IMR-90 (cell line): ENCODE measurements around the gene GDNF. TPM values are rescaled to one million over a fixed set of nuclear protein-coding genes. Genes with fewer than 3 reads are reported as not detected.
"Not testable (repeated sequence)": the region's sequence is repeated elsewhere in the genome, so short reads cannot be mapped to it uniquely, and the experiment has no call there.

ENCODE experiments used
- ATAC-seq: fragments of 200-7000 bp; cut with Tn5 transposase; 2 replicates; pipeline ENCODE4 v1.9.1; 2020; ENCODE audit warnings: low read depth, mild to moderate bottlenecking, moderate library complexity
- BruUV-seq: library from RNA; stranded (reverse); fragments of 400-500 nt; replicated peaks from 2 replicates; lab custom pipeline; 2021; lab: Mats Ljungman, UMichigan
- CTCF ChIA-PET: fragments of 300-600 bp; formaldehyde crosslinking; extraction: SDS; loops from one replicate; lab custom pipeline; 2021; ENCODE audit warnings: antibody characterized with exemption; lab: Yijun Ruan, JAX
- POLR2A ChIA-PET: fragments of 300-600 bp; sonication (Branson Sonifier 250); formaldehyde crosslinking; loops from one replicate; lab custom pipeline; 2022; ENCODE audit warnings: antibody characterized with exemption; ENCODE audit not compliant: unreplicated experiment; lab: Charles Lee
- DNase-seq: peaks from one replicate; pipeline ENCODE4 v3.0.0; 2013
- H2AFZ ChIP-seq: replicated peaks from 2 replicates; pipeline ENCODE3; 2013; ENCODE audit warnings: low read length, mild to moderate bottlenecking; ENCODE audit not compliant: poor library complexity
- H2AK5ac ChIP-seq: 2 replicates; pipeline ENCODE4 v1.6.1; 2013; ENCODE audit warnings: low read depth, low read length, inconsistent platforms
- H2AK9ac ChIP-seq: replicated peaks from 2 replicates; pipeline ENCODE3; 2013; ENCODE audit warnings: mild to moderate bottlenecking, low read depth, low read length, moderate library complexity; ENCODE audit not compliant: poor library complexity
- H2BK120ac ChIP-seq: 2 replicates; pipeline ENCODE4 v1.6.1; 2013; ENCODE audit warnings: low read depth, low read length, inconsistent platforms
- H2BK15ac ChIP-seq: 3 replicates; pipeline ENCODE4 v1.6.1; 2013; ENCODE audit warnings: low read depth, low read length, inconsistent platforms
- H2BK20ac ChIP-seq: 2 replicates; pipeline ENCODE4 v1.6.1; 2013; ENCODE audit warnings: low read depth, mild to moderate bottlenecking, inconsistent platforms, low read length, moderate library complexity
- H2BK5ac ChIP-seq: 2 replicates; pipeline ENCODE4 v1.6.1; 2013; ENCODE audit warnings: mild to moderate bottlenecking, low read depth, low read length, inconsistent platforms; ENCODE audit not compliant: poor library complexity, severe bottlenecking
- H3K14ac ChIP-seq: replicated peaks from 2 replicates; pipeline ENCODE4 v1.6.1; 2013; ENCODE audit warnings: low read depth, low read length, inconsistent platforms
- H3K18ac ChIP-seq: 2 replicates; pipeline ENCODE4 v1.6.1; 2013; ENCODE audit warnings: low read depth, low read length, control low read depth
- H3K23ac ChIP-seq: 2 replicates; pipeline ENCODE4 v1.6.1; 2013; ENCODE audit warnings: low read depth, low read length, inconsistent platforms
- H3K27ac ChIP-seq: 2 replicates; pipeline ENCODE4 v1.5.1; 2013; ENCODE audit warnings: mild to moderate bottlenecking, control low read depth, low read length; ENCODE audit not compliant: insufficient read depth
- H3K27me3 ChIP-seq: 2 replicates; pipeline ENCODE4 v1.6.1; 2013; ENCODE audit warnings: low read length; ENCODE audit not compliant: control insufficient read depth, insufficient read depth
- H3K36me3 ChIP-seq: 2 replicates; pipeline ENCODE4 v1.6.1; 2013; ENCODE audit warnings: low read length, mixed read lengths; ENCODE audit not compliant: control insufficient read depth, insufficient read depth
- H3K4ac ChIP-seq: 2 replicates; pipeline ENCODE4 v1.6.1; 2013; ENCODE audit warnings: low read depth, low read length, inconsistent platforms
- H3K4me1 ChIP-seq: 2 replicates; pipeline ENCODE4 v1.6.1; 2013; ENCODE audit warnings: low read length, mixed read lengths; ENCODE audit not compliant: control insufficient read depth, insufficient read depth
- H3K4me2 ChIP-seq: 2 replicates; pipeline ENCODE4 v1.6.1; 2013; ENCODE audit warnings: low read depth, mild to moderate bottlenecking, control low read depth, low read length, moderate library complexity
- H3K4me3 ChIP-seq: 2 replicates; pipeline ENCODE4 v1.5.1; 2013; ENCODE audit warnings: low read depth, mild to moderate bottlenecking, control low read depth, low read length, moderate library complexity; ENCODE audit not compliant: insufficient read depth
- H3K56ac ChIP-seq: 2 replicates; pipeline ENCODE4 v1.6.1; 2013; ENCODE audit warnings: low read length, inconsistent platforms; ENCODE audit not compliant: insufficient read depth; ENCODE audit errors: extremely low read depth
- H3K79me1 ChIP-seq, 2 experiments: 2 replicates each; pipeline ENCODE4 v1.6.1; 2013; ENCODE audit warnings: low read length in 2 of 2, inconsistent platforms in 1 of 2, low read depth in 1 of 2
- H3K9ac ChIP-seq: 2 replicates; pipeline ENCODE4 v1.6.1; 2013; ENCODE audit warnings: low read depth, low read length, control low read depth
- H3K9me1 ChIP-seq: 2 replicates; pipeline ENCODE4 v1.6.1; 2013; ENCODE audit warnings: low read length, inconsistent platforms; ENCODE audit not compliant: insufficient read depth
- H3K9me3 ChIP-seq: 2 replicates; pipeline ENCODE4 v1.6.1; 2013; ENCODE audit warnings: low read length; ENCODE audit not compliant: control insufficient read depth, insufficient read depth
- H4K20me1 ChIP-seq: 2 replicates; pipeline ENCODE4 v1.6.1; 2013; ENCODE audit warnings: low read length, inconsistent platforms; ENCODE audit not compliant: insufficient read depth
- H4K5ac ChIP-seq: 2 replicates; pipeline ENCODE4 v1.6.1; 2013; ENCODE audit warnings: mild to moderate bottlenecking, low read depth, low read length, control low read depth
- H4K8ac ChIP-seq, 2 experiments: 2 replicates each; pipeline ENCODE4 v1.6.1; 2013; ENCODE audit warnings: low read depth in 2 of 2, low read length in 2 of 2, control low read depth in 1 of 2, inconsistent platforms in 1 of 2
- H4K91ac ChIP-seq: 2 replicates; pipeline ENCODE4 v1.6.1; 2013; ENCODE audit warnings: low read depth, low read length, inconsistent platforms; ENCODE audit not compliant: insufficient read depth
- RFX5 ChIP-seq: IDR thresholded peaks from 2 replicates; pipeline ENCODE4 v1.8.0; 2012; ENCODE audit warnings: low read depth, mild to moderate bottlenecking, low read length, moderate library complexity
- WGBS, 2 experiments: methylation state at CpG; one replicate each; pipeline versions ENCODE4 v1.1.5 to v1.1.7; 2013; ENCODE audit warnings: missing lambda C conversion rate in 2 of 2; ENCODE audit not compliant: insufficient read length in 1 of 2; ENCODE audit errors: extremely low coverage in 2 of 2; 5-methylcytosine and 5-hydroxymethylcytosine counted together
- dilution Hi-C: fragments of 300-500 bp; cut with HindIII; formaldehyde crosslinking; loops from one replicate; pipeline ENCODE4 v1.14.3; 2018; ENCODE audit warnings: low sequenced_read_pairs; ENCODE audit not compliant: unreplicated experiment
- in situ Hi-C: fragments of 300-500 bp; cut with MboI; formaldehyde crosslinking; loops from 3 replicates; pipeline ENCODE4 v1.14.3; 2019; ENCODE audit warnings: low sequenced_read_pairs, inconsistent platforms, mixed read lengths
- intact Hi-C: fragments of 100-400 bp; cut with micrococcal nuclease; formaldehyde crosslinking; loops from 2 replicates; pipeline ENCODE4 v1.10.0; 2022
- polyA plus RNA-seq, 3 experiments: library from polyadenylated mRNA; depleted of rRNA; stranded (reverse); fragments of >200 nt; gene quantifications; 2 replicates each; pipeline ENCODE4 v1.2.3, GENCODE V29; 2012; ENCODE audit warnings: low replicate concordance in 1 of 3
- total RNA-seq: library from RNA; depleted of rRNA; stranded (reverse); fragments of >200 nt; gene quantifications from 2 replicates; pipeline ENCODE4 v1.2.3, GENCODE V29; 2012
- TF ChIP-seq, protein P1 (sequence below): fragments of 150-350 bp; IDR thresholded peaks from 2 replicates; pipeline ENCODE4 v1.6.1; 2016; ENCODE audit warnings: low read depth, mild to moderate bottlenecking, low read length, moderate library complexity, borderline replicate concordance

Gene GDNF
- total and polyA plus RNA-seq, 2 of the 4 experiments (the other 2 are of a cell fraction), result 0.18 to 0.82 TPM

- CTCF ChIA-PET, result interaction anchor here (0.6 to 1.4 kb wide), 3 partner anchors 16 to 454 kb away, joined by 3 to 8 read pairs (median 3); no protein-coding TSS in a partner anchor
- intact Hi-C loops, result no loop called here
Measured at GRCh38 chr5:37867654-37868053, 27.8 kb upstream of the GDNF start.

DNA sequence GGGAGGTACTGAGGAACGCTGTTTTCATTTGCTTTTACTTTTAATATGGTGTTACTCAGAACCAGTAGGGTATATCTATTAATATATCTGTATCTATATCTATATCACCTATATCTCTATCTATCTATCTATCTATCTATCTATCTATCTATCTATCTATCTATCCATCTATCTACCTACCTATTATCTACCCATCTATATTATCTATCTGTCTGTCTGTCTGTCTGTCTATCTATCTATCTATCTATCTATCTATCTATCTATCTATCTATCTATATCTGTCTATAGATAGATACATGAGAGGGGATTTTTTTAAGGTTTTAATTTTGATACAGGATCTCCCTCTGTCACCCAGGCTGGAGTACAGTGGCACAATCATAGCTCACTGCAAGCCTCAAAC, 23.1 kb upstream of the GDNF start:
- H3K4me3 ChIP-seq, dilution Hi-C loops, DNase-seq, H3K56ac ChIP-seq, H3K4me2 ChIP-seq, BruUV-seq, H3K9me3 ChIP-seq, H3K23ac ChIP-seq, H3K27me3 ChIP-seq, ATAC-seq, H3K27ac ChIP-seq, H2BK5ac ChIP-seq, H3K36me3 ChIP-seq, H3K4me1 ChIP-seq, H4K91ac ChIP-seq, H3K14ac ChIP-seq, H2AK9ac ChIP-seq, H3K79me1 ChIP-seq, H3K18ac ChIP-seq, intact Hi-C loops, CTCF ChIA-PET, H3K9ac ChIP-seq, in situ Hi-C loops, H2BK20ac ChIP-seq, H4K8ac ChIP-seq, H4K20me1 ChIP-seq, H2AK5ac ChIP-seq, H2BK15ac ChIP-seq, H3K4ac ChIP-seq, H4K5ac ChIP-seq, H3K9me1 ChIP-seq, POLR2A ChIA-PET, H2BK120ac ChIP-seq, H2AFZ ChIP-seq: not testable (repeated sequence)
- WGBS, 2 experiments, result no CpG with 5 or more reads among the region's 1 CpG

More at GRCh38 chr5:37867654-37868053, 27.8 kb upstream of the GDNF start:
- Histone ChIP-seq H2BK5ac (no peak overlapping the region), H3K9ac (no peak overlapping the region), H3K4ac (peak overlapping the region; percentile 28; the same call in 1 of the 2 replicates), H2AK5ac (no peak overlapping the region), H3K36me3 (no peaks in the 10 kb centered on the region), H2AFZ (no peak overlapping the region), H3K18ac (no peak overlapping the region), H2BK20ac (no peak overlapping the region), H2BK120ac (peak overlapping the region; percentile 70), H3K56ac (no peak overlapping the region), H2AK9ac (no peak overlapping the region), H3K4me3 (no peak overlapping the region), H3K9me3 (no peaks in the 10 kb centered on the region), H4K8ac (no peak overlapping the region), H3K27ac (no peak overlapping the region; the same call in 1 of the 2 replicates), H3K9me1 (peaks cover 7% of the 10 kb centered on the region; the same call in 1 of the 2 replicates), H3K4me2 (peak overlapping the region; percentile 56), H3K14ac (peak overlapping the region; percentile 53; the same call in 1 of the 2 replicates), H4K20me1 (no peaks in the 10 kb centered on the region), H3K27me3 (no peaks in the 10 kb centered on the region), H3K4me1 (peaks cover 8% of the 10 kb centered on the region; the same call in 1 of the 2 replicates), H2BK15ac (no peak overlapping the region), H4K5ac (no peak overlapping the region), H3K79me1 (no peaks in the 10 kb centered on the region), H4K91ac (no peak overlapping the region), H3K23ac (no peak overlapping the region)
- POLR2A ChIA-PET, result no interaction called here
- peak; percentile 76 for DNase-seq
- dilution Hi-C loops, result no loop called here
- in situ Hi-C loops, result no loop called here
- peak; percentile 78 for ATAC-seq
- TF ChIP-seq, protein P1, sequence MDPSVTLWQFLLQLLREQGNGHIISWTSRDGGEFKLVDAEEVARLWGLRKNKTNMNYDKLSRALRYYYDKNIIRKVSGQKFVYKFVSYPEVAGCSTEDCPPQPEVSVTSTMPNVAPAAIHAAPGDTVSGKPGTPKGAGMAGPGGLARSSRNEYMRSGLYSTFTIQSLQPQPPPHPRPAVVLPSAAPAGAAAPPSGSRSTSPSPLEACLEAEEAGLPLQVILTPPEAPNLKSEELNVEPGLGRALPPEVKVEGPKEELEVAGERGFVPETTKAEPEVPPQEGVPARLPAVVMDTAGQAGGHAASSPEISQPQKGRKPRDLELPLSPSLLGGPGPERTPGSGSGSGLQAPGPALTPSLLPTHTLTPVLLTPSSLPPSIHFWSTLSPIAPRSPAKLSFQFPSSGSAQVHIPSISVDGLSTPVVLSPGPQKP, result no peak
- no peak for TF ChIP-seq RFX5
- WGBS, 2 experiments, result no CpG with 5 or more reads among the region's 3 CpGs
- BruUV-seq, result no TSS peak
